ENCODE results near the gene KLHL3. TPM values are rescaled to one million over a fixed set of nuclear protein-coding genes. Genes with fewer than 3 reads are reported as not detected.
A peak's percentile ranks its signal among the peaks of the same experiment; 100 is the strongest.
"Not testable (repeated sequence)": the region's sequence is repeated elsewhere in the genome, so short reads cannot be mapped to it uniquely, and the experiment has no call there.

The KLHL3 gene, protein sequence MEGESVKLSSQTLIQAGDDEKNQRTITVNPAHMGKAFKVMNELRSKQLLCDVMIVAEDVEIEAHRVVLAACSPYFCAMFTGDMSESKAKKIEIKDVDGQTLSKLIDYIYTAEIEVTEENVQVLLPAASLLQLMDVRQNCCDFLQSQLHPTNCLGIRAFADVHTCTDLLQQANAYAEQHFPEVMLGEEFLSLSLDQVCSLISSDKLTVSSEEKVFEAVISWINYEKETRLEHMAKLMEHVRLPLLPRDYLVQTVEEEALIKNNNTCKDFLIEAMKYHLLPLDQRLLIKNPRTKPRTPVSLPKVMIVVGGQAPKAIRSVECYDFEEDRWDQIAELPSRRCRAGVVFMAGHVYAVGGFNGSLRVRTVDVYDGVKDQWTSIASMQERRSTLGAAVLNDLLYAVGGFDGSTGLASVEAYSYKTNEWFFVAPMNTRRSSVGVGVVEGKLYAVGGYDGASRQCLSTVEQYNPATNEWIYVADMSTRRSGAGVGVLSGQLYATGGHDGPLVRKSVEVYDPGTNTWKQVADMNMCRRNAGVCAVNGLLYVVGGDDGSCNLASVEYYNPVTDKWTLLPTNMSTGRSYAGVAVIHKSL
- polyA plus RNA-seq (ENCODE audit: insufficient read length in 12 of 12) = 1 to 10 TPM in 11 of 12 donors, not detected in 1; 2.6 to 9.1 (median 4.5) TPM
- long read RNA-seq, donor 1 = 0 reads
- long read RNA-seq, donor 2 = 0 reads
- long read RNA-seq, donor 3 = 0 reads
- long read RNA-seq, donor 4 = 0 reads
- long read RNA-seq, donor 5, partial matches to known transcripts = 0 of 1 reads
- long read RNA-seq, donor 5, other reads (novel, unspliced or antisense) = 0 of 1 reads
- long read RNA-seq, donor 6 = 0 reads
- long read RNA-seq, donor 7 = 0 reads
- long read RNA-seq, donor 8 = 0 reads
- long read RNA-seq, donor 9 = 0 reads
- long read RNA-seq, donor 10 = 0 reads
- long read RNA-seq, donor 11 = 0 reads

DNA sequence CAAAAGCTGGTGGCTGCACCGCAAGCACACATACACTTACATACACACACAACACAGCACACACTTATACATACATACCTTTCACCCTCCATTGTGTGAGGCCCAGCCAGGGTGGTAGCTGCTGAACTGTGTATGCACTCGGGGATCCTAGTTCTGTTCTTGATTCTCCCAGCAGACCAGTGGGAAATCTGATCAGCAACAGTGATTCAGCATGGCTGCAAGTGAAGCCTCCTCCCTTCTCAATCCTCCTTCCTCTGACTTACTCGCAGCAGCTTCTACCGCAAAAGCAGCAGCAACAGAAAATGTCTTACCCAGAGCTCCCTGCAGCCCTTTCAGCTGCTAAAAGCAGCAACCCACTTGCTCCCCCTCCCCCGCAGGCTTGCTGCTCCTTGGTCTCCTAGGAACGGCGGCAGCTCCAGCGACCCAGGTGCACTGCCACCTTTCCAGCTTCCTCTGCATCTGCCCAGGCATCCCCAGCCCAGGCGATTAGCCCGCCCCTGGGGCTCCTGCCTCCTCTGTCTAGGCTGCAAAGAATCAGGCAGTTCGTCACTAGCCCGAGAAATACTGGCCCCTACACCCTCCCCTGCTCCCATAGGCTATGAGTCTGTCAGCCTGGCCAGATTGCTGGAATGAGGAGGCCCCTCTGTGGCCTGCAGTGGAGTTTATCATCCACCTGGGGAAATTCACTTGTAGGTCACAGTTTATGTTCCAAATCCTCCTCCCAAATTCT is at the start of gene KLHL3:
KLHL3 (minus strand) TSS at position 535 of the 730 bp plus-strand sequence; CDS start at position 92, 443 bp downstream.
- DNase-seq = no peak

DNA sequence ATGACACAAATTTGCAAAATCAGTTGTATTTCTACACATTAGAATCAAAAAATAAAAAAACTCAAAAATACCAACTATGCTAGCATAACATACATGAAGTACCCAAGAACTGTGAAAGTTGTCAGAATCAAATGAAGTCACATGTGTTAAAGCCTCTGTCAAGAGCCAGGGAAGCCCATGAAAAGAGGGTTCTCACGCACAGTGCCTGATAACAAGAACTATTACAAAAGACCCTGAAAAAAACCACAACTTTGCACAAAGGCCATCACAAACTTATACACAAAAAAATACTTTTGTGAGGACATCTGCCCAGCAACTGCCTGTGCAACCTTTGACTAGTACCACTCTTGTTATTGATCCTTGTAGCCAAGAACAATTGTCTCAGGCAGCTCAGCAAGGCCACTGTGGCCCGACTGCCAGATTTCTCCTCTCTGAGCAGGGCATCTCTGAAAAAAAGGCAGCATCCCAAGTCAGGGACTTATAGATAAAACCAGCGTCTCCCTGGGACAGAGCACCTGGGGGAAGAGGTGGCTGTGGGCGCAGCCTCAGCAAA is 47.2 kb upstream of the KLHL3 start:
- no peak for DNase-seq

DNA sequence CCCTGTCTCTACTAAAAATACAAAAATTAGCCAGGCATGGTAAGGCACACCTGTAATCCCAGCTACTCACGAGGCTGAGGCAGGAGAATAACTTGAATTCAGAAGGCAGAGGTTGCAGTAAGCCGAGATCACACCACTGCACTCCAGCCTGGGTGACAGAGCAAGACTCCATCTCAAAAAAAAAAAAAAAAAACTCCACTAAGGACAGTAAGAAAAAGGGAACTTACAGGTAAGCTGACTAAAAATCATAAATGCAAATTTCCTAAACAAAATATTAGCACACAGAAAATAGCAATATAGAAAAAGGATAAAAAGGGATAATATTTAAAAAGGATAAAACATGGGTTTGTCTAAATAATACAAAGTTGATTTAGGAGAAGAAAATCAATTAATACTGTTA is 46.2 kb upstream of the KLHL3 start:
- no peak for DNase-seq

DNA sequence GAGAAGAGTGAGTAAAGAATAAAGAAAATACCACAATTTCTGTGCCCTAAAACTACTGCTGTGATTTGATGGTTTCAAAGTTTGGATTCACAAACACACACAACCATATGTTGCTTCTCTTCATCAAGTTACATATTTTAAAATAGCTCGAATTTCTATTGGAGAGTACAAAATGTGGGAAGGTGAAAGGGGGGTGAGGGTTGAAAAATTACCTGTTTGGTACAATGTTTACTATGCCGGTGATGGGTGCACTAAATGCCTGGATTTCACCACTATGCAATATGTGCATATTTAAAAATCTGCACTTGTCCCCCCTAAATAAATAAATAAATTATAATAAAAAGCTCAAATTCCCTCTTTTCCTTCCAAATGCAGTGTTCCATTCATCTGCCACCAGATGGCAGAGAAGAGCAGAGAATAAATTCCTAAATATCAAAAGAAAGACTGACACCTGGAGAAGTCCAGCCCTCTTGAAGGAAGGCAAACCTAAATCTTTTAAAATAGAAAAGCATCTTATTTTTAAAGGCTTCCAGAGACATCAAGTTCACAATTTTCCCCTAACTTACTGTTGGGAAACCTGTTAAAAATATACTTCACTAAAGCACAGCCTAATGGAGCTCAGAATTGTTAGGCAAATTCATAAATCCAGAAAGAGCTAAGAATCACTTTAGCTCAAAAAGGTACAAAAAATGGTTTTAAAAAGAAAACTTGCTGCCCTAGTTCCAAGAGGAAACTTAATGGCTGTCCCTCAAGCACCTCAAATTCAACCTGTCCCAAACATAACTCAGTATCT is 43.1 kb upstream of the KLHL3 start:
- peak; percentile 34 for DNase-seq

DNA sequence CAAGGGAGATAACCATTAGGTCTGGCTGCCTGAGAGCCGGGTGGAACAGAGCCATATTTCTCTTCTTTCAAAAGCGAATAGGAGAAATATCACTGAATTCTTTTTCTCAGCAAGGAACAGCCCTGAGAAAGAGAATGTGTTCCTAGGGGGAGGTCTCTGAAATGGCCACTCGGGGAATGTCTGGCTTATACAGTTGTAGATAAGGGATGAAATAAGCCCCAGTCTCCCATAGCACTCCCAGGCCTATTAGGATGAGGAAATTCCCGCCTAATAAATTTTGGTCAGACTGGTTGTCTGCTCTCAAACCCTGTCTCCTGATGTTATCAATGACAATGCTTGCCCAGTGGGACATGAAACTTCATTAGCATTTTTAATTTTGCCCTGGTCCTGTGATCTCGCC is 32.0 kb upstream of the KLHL3 start:
- DNase-seq = not testable (repeated sequence)

DNA sequence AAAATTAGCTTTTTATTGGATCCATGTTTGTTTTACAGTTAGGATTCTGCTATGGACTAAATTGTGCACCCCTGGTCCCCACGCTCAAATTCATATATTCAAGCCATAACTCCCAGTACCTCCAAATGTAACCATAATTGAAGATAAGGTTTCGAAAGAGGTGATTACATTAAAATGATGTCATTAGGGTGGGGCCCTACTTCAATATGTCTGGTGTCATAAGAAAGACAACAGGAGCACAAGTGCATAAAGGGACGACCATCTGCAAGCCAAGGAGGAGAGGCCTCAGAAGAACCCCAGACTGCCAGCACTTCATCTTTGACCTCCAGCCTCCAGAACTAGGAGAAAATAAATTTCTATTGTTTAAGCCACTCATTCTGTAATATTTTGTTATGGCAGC is 25.7 kb upstream of the KLHL3 start:
- DNase-seq = no peak

DNA sequence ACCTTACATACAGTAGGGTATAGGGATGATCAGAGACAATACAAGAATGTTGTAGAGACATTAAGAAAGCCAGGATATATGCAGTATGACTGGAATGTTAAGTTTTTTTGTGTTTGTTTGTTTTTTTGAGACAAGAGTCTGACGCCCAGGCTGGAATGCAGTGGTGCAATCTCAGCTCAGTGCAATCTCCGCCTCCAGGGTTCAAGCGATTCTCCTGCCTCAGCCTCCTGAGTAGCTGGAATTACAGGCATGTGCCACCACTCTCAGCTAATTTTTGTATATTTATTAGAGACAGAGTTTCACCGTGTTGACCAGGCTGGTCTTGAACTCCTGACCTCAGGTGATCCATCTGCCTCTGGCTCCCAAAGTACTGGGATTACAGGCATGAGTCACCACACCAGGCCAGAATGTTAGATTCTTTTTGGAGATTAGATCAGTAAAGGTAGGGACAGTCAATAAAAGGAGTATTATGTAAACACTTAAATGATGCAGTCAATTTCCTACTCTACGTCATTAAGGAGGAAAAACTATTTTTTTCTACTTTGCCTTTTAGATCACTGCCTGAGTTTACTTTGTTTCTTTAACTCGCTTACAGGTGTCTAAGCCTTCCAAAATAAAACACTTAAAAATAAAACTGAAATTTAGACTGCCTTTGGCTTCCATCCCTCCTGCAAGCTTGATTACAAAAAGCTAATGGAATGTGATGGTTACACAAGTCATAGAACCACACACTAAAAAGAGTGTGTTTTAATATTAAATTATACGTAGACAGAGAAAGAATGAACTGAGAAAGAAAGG is 25.0 kb upstream of the KLHL3 start:
- no peak for DNase-seq

DNA sequence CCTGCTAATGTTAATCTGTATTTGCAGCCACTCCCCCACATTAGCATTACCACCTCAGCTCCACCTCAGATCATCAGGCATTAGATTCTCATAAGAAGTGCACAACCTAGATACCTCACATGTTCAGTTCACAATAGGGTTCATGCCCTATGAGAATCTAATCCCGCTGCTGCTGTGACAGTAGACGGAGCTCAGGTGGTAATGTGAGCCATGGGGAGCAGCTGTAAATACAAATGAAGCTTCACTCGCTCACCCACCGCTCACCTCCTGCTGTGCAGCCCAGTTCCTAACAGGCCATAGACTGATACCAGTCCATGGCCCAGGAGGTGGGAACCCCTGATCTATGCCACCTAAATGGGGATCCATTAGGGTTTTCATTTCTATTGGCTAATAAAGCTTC is 24.4 kb upstream of the KLHL3 start:
- no peak for DNase-seq

DNA sequence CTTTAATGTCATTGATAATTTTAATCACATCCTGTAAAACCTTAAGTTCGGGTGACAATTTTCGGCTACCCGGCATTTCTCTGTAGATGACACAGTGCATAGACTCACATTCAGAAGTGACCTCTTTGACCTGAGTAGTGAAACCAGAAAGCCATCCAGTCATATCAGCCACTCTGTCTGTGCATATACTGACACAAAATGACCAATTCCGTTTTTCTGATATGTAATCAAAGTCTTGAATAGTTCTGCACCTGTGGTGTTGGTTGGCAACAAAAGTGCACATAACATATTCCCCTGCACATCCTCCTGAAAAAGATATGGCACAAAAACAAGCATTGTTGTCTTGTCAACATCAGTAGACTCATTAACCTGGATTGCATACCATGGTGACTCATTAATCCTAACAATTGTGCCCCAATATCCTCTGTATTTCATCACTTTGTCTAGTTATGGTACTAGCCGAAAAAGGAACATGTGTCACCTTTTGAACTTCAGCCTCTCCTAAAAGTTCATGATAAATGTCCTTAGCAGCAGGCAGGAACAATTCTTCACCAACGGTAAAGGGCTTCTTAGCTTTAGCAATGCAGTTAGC is 22.9 kb upstream of the KLHL3 start:
- no peak for DNase-seq

DNA sequence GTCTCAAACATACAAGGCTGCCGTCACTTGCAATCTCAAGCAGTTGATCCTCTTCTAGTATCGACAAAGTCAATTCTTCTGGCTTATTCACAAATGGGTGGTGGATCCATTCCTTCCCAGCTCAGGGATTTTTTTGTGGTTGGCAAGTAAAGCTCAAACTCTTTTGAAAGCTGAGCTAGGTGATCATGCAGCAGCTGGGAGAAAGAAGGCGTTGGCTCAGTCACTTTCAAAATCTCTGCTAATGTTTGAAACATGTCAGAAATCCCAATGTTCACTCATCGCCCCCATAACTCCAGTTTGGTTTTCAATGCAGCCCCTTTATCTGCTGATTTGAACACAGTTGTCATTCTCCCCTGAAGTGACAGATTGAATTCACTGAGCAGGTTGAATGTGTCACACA is 22.2 kb upstream of the KLHL3 start:
- no peak for DNase-seq

DNA sequence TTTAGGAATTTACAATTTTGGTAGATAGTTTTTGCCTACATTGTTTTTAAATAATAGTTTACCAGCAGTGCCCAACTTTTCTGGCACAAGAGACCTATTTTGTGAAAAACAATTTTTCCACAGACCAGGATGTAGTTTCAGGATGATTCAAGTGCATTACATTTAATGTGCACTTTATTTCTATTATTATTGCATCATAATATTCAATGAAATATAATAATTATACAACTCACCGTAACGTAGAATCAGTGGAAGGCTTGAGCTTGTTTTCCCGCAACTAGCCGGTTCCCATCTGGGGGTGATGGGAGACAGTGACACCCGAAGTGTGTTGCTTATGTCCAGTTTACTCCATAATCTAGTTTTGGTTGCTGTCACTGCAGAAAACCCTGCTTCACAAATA is 21.7 kb upstream of the KLHL3 start:
- no peak for DNase-seq

DNA sequence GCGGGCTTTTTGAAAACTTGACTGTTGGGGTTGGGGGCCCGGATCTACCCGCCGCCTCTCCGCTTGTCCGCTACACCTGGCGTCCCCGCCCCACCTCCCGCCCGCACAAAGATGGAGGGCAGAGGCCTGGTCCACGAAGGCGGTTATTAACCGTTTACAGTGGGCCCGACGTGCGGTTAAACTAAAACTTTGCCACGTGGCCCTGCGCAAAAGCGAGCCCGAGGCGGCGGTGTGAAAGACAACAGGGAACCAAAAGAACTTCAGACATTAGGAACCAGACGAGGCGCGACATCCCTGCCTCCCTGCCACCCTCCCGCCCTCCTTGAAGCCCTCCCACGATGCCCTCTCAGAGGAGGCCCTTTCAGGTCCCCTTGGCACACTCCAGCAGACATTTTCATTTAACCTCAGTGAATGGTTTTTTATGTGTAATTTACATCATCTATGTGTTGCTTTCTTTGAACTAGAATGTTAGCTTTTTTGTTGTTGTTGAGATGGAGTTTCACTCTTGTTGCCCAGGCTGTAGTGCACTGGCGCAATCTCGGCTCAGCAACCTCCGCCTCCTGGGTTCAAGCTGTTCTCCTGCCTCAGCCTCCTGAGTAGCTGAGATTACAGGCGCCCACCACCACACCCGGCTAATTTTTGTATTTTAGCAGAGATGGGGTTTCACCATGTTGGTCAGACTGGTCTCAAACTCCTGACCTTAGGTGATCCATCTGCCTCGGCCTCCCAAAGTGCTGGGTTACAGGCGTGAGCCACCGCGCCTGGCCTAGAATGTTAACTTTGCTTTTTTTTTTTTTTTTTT is 19.3 kb upstream of the KLHL3 start:
- DNase-seq = no peak

DNA sequence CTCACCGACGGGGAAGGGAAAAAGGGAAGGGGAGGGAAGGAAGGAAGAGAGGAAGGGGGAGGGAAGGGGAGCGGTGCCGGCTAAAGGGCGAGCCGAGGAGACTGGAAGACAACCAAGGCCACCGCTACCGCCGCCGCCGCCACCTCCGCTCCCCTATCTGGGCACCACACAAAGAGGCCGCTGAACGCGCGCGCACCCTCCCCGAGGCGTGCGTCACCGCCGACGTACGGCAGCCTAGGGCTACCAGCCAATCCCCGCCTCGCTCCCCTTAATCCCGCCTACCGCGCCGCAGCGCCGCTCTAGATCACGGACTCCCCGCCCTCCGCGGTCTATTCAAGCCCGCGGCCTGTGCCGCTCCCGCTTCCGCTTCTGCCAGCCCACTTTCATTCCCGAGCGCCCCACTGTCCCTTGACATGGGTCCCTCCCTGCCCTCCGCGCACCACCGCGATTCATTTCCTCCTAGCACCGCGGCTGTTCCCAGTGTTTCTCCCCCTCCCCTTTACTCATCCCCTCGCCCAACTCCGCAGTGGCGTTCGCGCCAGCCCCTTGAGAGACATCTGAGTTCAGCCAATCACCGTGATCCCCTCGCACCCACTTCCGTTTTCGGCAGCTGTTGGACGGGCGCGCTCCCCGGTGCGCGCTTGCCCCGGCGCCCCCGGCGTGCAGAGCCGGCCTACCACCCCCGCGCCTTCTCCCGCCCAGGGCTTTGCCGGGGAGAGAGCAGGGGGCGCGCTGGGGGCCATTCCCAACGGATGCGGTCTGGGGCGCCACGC is 18.5 kb upstream of the KLHL3 start, which contains the start of gene HNRNPA0:
HNRNPA0 (minus strand) TSS at position 176 of the 773 bp plus-strand sequence. CDS start 297 bp downstream, outside the sequence.
- peak; percentile 99 for DNase-seq

DNA sequence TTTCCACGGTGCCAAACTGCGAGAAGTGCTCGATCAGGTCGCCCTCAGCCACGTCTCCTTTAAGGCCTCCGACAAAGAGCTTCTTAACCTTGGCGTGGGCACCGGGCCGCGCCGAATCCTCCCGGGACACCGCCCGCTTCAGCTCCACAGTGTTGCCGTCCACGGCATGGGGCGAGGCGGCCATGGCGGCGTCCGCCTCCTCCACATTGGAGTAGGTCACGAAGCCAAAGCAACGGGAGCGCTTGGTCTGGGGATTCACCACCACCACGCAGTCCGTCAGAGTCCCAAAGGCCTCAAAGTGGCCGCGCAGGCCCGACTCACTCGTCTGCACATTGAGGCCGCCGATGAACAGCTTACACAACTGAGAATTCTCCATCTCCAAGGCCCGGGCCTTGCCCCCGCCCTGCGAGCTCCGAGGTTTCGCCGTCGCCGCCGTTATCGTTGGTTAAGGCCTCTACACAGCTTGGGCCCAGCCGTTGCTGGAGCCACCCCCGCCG is 17.9 kb upstream of the KLHL3 start:
- peak; percentile 73 for DNase-seq

DNA sequence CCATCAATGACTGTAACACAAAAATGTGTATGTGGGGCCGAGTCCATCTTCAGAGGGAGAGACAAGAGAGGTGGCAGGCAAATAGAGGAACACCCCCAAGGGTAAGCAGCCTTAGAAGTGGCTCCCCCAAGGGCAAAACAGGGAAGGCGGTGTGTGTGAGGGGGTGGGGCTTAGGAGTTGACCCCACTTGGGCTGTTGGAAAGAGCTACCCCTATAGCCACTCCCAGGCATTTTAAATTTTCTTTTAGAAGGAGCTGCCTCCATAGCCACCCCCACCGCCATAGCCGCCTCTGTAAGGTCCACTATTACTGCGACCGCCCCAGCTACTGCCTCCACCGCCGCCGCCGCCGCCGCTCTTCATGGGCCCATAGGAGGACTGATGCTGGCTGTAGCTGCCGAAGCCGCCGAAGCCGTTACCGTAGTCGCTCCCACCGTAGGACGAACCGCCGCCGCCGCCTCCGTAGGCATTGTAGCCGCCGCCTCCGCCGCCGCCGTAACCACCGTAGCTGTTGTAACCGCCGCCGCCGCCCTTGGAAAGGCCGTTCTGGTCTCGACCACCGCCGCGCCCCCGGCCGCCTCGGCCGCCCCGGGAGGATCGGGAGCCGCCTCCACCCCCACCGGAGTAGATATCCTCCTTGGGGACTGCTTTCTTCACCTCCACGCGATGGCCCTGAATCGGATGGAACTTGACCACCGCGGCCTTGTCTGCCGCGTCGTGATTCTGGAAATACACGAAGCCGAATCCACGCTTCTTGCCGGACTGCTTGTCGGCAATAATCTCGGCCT is 17.2 kb upstream of the KLHL3 start:
- DNase-seq = no peak

DNA sequence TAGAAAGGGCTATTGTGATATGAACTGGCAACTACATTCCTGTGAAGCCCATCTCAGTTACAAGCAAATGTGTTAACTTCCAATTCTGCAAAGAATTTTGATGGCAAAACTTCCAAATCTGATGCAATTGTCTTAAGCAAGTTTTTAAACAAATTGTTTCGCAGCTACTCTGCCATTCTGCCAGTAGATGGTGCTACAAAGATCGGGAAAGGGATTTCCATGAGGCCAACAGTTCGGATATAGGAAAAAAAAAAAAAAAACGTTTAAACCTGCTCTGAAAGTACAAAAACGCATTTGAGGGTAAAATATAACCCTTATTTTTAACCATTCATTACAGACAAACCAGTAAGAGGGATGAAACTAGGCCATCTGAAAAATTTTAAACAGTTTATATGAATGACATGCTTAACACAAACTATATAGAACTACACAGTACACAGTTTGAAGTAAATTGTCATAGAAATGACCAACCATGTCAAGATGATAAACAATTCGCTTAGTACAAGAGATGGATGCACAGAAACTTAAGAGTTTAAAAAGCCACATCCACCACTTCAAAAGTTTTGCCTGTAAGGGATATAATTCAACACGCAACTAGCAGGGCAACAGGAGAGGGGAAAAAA is 16.1 kb upstream of the KLHL3 start:
- DNase-seq = peak; percentile 66

Data from muscle of arm (tissue), 14 donors.